Left lung (tissue), 10 donors: ENCODE data around the gene MALSU1. TPM values are rescaled to one million over a fixed set of nuclear protein-coding genes. Genes with fewer than 3 reads are reported as not detected.

ENCODE experiments used
- ATAC-seq: fragments of 200-7000 bp; cut with Tn5 transposase; one replicate; pipeline ENCODE4 v1.9.1; 2020; ENCODE audit warnings: moderate library complexity
- DNase-seq, 4 donors: peaks; one replicate each; pipeline ENCODE4 v3.0.0-alpha.2; 2013 to 2020
- H3K27ac ChIP-seq, 2 donors: fragments of 200-600 bp; sonication (generic) in 1 of 2; one replicate each; pipeline versions ENCODE4 v1.5.0 to v1.8.0; 2020 to 2021
- H3K27me3 ChIP-seq, 2 donors: fragments of 200-600 bp; sonication (generic) in 1 of 2; one replicate each; pipeline versions ENCODE4 v1.5.0 to v1.8.0; 2020 to 2021
- H3K36me3 ChIP-seq, 2 donors: fragments of 200-600 bp; sonication (generic) in 1 of 2; one replicate each; pipeline versions ENCODE4 v1.5.0 to v1.8.0; 2020 to 2021
- H3K4me1 ChIP-seq, 2 donors: fragments of 200-600 bp; one replicate each; pipeline ENCODE4 v1.8.0; 2021
- H3K4me3 ChIP-seq, 2 donors: fragments of 200-600 bp; sonication (generic) in 1 of 2; one replicate each; pipeline versions ENCODE4 v1.5.0 to v1.8.0; 2020 to 2021; ENCODE audit warnings: mild to moderate bottlenecking in 1 of 2
- H3K9me3 ChIP-seq, 2 donors: fragments of 200-600 bp; sonication (generic) in 1 of 2; one replicate each; pipeline versions ENCODE4 v1.5.0 to v1.8.0; 2020 to 2021
- CTCF ChIP-seq, 2 donors: fragments of 200-600 bp; sonication (generic) in 1 of 2; IDR thresholded peaks; one replicate each; pipeline versions ENCODE4 v1.5.0 to v1.8.0; 2021; ENCODE audit warnings: antibody characterized with exemption in 2 of 2
- intact Hi-C, 2 donors: fragments of 100-400 bp; cut with DNase I; formaldehyde crosslinking; loops; one replicate each; pipeline versions ENCODE4 v1.11.2 to v1.14.2; 2022
- polyA plus RNA-seq, 6 donors: library from polyadenylated mRNA; unstranded; fragments of 120-200 nt; gene quantifications; one replicate each; pipeline ENCODE4 v1.2.1, GENCODE V29; 2013; ENCODE audit not compliant: insufficient read length in 6 of 6
- total RNA-seq, 2 donors: library from RNA; stranded (reverse); fragmentation: NEBNext Ultra II Directional; extraction: Animal tissue kit (Norgen Biotek cat#: 25700); gene quantifications; one replicate each; pipeline ENCODE4 v1.2.1, GENCODE V29; 2021
- donor health status: DM: no; HTN: yes; CAD: no.
- donor health status: DM: no; HTN: no; CAD: no.

The MALSU1 gene
- total and polyA plus RNA-seq, 8 donors = 46.3 to 55.1 (median 48.3) TPM

- no peak for TF ChIP-seq CTCF (IDR thresholded peaks at IDR 0.05)
- no peak overlapping the region for H3K4me3 ChIP-seq
- no peak for ATAC-seq
- no peak for DNase-seq
- intact Hi-C loops = no loop called here
- H3K36me3 ChIP-seq = peaks cover 0 to 13% of the 10 kb centered on the region in 2 donors
- H3K27me3 ChIP-seq = peaks cover 0 to 23% of the 10 kb centered on the region in 2 donors
- H3K9me3 ChIP-seq = no peaks in the 10 kb centered on the region
- H3K4me1 ChIP-seq = no peaks in the 10 kb centered on the region
- no peak overlapping the region for H3K27ac ChIP-seq
Measured at GRCh38 chr7:23256731-23257130, 42.4 kb upstream of the MALSU1 start.

GRCh38 chr7:23260371-23260770 lies 38.8 kb upstream of the MALSU1 start:
- ATAC-seq (no peak), DNase-seq (no peak)
- TF ChIP-seq CTCF (IDR thresholded peaks at IDR 0.05) = no peak
- Histone ChIP-seq H3K36me3 (peaks cover 0 to 6% of the 10 kb centered on the region in 2 donors), H3K9me3 (no peaks in the 10 kb centered on the region), H3K4me1 (no peaks in the 10 kb centered on the region), H3K27ac (no peak overlapping the region), H3K27me3 (peaks cover 0 to 6% of the 10 kb centered on the region in 2 donors), H3K4me3 (no peak overlapping the region)
- intact Hi-C loops = no loop called here

DNA sequence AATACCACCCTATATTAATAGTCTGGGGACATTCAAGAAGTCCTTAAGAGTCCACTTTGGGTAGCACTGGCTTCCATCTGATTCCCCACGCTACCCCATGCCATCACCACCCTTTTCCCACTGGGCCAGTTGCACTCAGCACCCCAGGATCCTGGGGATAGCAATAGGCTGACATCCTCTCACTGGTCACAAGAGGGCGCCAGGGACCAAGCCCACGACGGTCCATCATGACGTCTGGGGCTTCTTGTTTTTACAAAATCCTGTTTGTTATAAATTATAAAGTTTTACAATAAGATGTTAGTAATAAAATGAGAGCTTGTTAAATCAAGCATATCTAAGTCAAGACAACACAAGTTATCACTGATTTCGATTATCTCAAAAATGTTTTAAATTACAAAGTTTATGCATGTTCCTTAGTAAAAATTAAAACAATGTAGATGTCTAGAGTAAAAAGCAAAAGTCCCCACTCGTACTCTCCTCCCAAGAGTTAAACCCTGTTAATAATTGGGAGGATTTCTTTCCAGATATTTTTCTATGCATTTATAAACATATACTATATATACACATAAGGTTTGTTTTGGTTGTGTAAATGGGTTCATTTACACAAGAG lies 37.2 kb upstream of the MALSU1 start:
- H3K4me1 ChIP-seq = no peaks in the 10 kb centered on the region
- ATAC-seq (peak; percentile 95), DNase-seq (peak in 3 of 4 donors; percentile 55 to 85 (median 73))
- no peaks in the 10 kb centered on the region for H3K9me3 ChIP-seq
- peaks cover 0 to 6% of the 10 kb centered on the region in 2 donors for H3K36me3 ChIP-seq
- H3K27ac ChIP-seq = no peak overlapping the region
- H3K27me3 ChIP-seq = no peaks in the 10 kb centered on the region
- TF ChIP-seq CTCF (IDR thresholded peaks at IDR 0.05) = peak; percentile 81 to 84
- intact Hi-C loops = no loop called here
- no peak overlapping the region for H3K4me3 ChIP-seq

- DNase-seq (no peak), ATAC-seq (no peak)
- no peak for TF ChIP-seq CTCF (IDR thresholded peaks at IDR 0.05)
- no peaks in the 10 kb centered on the region for H3K9me3 ChIP-seq
- H3K4me3 ChIP-seq = no peak overlapping the region
- intact Hi-C loops = no loop called here
- H3K36me3 ChIP-seq = no peaks in the 10 kb centered on the region
- no peak overlapping the region for H3K27ac ChIP-seq
- no peaks in the 10 kb centered on the region for H3K27me3 ChIP-seq
- no peaks in the 10 kb centered on the region for H3K4me1 ChIP-seq
Measured at GRCh38 chr7:23264916-23265458, 34.2 kb upstream of the MALSU1 start.

GRCh38 chr7:23266918-23267317 lies 32.2 kb upstream of the MALSU1 start:
- Histone ChIP-seq H3K36me3 (no peaks in the 10 kb centered on the region), H3K4me1 (no peaks in the 10 kb centered on the region), H3K4me3 (no peak overlapping the region), H3K9me3 (no peaks in the 10 kb centered on the region), H3K27me3 (peaks cover 0 to 7% of the 10 kb centered on the region in 2 donors), H3K27ac (no peak overlapping the region)
- intact Hi-C loops = no loop called here
- ATAC-seq (no peak), DNase-seq (no peak)
- no peak for TF ChIP-seq CTCF (IDR thresholded peaks at IDR 0.05)
